OCI-LY3 (cell line): ENCODE data around the gene LRP1B.

Experiments
- H2AFZ ChIP-seq: fragments of 200-600, 300-600 bp; shearing (Covaris generic); 2 replicates; pipeline ENCODE4 v1.6.0; 2014; ENCODE audit warnings: antibody characterized with exemption, low read depth, low read length
- H3K27ac ChIP-seq: fragments of 200-600, 300-600 bp; sonication (generic); 2 replicates; pipeline ENCODE4 v1.5.1; 2014; ENCODE audit warnings: mild to moderate bottlenecking, low read length, moderate library complexity, mixed read lengths
- H3K27me3 ChIP-seq: fragments of 200-600, 300-600 bp; sonication (generic); 2 replicates; pipeline ENCODE4 v1.6.1; 2014; ENCODE audit warnings: low read depth, low read length, mixed read lengths
- H3K36me3 ChIP-seq: fragments of 200-600, 300-600 bp; sonication (generic); replicated peaks from 2 replicates; pipeline ENCODE3; 2014; ENCODE audit warnings: low read depth, low read length, mixed read lengths
- H3K4me1 ChIP-seq: fragments of 300-600, 200-600 bp; sonication (generic); 2 replicates; pipeline ENCODE4 v1.6.1; 2014; ENCODE audit warnings: low read length, mixed read lengths
- H3K4me2 ChIP-seq: fragments of 200-600, 300-600 bp; sonication (generic); 2 replicates; pipeline ENCODE4 v1.6.1; 2014; ENCODE audit warnings: low read length, mixed read lengths
- H3K4me3 ChIP-seq: fragments of 300-600, 200-600 bp; sonication (generic); 2 replicates; pipeline ENCODE4 v1.5.1; 2014; ENCODE audit warnings: antibody characterized with exemption, mild to moderate bottlenecking, low read length, moderate library complexity
- H3K79me2 ChIP-seq: fragments of 300-600, 200-600 bp; shearing (Covaris generic); 2 replicates; pipeline ENCODE4 v1.6.1; 2014; ENCODE audit warnings: mild to moderate bottlenecking, low read length, mixed read lengths
- H3K9ac ChIP-seq: fragments of 300-600, 200-600 bp; shearing (Covaris generic); 2 replicates; pipeline ENCODE4 v1.6.0; 2014; ENCODE audit warnings: mild to moderate bottlenecking, low read length, moderate library complexity
- H3K9me3 ChIP-seq: fragments of 200-600, 300-600 bp; shearing (Covaris generic); 2 replicates; pipeline ENCODE4 v1.6.1; 2014; ENCODE audit warnings: low read length, mixed read lengths; ENCODE audit not compliant: insufficient read depth
- H4K20me1 ChIP-seq: fragments of 200-600, 300-600 bp; sonication (generic); 2 replicates; pipeline ENCODE4 v1.6.1; 2016; ENCODE audit warnings: low read length, mixed read lengths; ENCODE audit not compliant: insufficient read depth
- CTCF ChIP-seq: fragments of 200-600, 300-600 bp; sonication (generic); IDR thresholded peaks from 2 replicates; pipeline ENCODE4 v1.5.1; 2014; ENCODE audit warnings: antibody characterized with exemption, low read length, low read depth
- EZH2phosphoT487 ChIP-seq: fragments of 200-600 bp; shearing (Covaris generic); IDR thresholded peaks from 2 replicates; pipeline ENCODE4 v1.6.1; 2018; ENCODE audit warnings: antibody characterized with exemption, mixed run types, low read depth

Gene LRP1B

DNA sequence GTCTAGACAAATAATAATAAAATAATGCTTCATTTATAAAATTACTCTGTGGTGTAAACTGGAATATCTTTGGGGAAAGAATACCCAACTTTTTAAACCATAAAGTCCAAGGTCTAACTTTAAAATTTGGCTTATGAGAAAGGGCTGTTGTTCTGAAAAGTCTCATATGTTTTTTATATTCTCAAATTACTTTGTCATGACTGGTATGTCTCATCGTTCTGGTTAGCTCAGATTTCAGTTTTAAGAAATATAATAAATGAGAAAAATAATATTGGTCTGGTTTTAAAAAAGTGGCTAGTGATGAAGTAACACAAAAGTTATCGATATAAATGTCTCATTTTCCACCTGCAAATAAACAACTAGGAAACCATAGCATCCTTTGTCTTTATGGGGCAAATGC is 1658.1 kb downstream of the LRP1B start:
- H2AFZ ChIP-seq: no peak overlapping the region
- no peak overlapping the region for H3K4me3 ChIP-seq
- no peaks in the 10 kb centered on the region for H3K27me3 ChIP-seq
- no peaks in the 10 kb centered on the region for H3K79me2 ChIP-seq
- H3K36me3 ChIP-seq: no peaks in the 10 kb centered on the region
- no peak overlapping the region for H3K4me2 ChIP-seq
- H3K9me3 ChIP-seq: no peaks in the 10 kb centered on the region
- no peak for TF ChIP-seq EZH2phosphoT487
- no peak for TF ChIP-seq CTCF
- no peaks in the 10 kb centered on the region for H3K4me1 ChIP-seq
- no peak overlapping the region for H3K9ac ChIP-seq
- H4K20me1 ChIP-seq: no peaks in the 10 kb centered on the region
- no peak overlapping the region for H3K27ac ChIP-seq

GRCh38 chr2:140465301-140465700 is 1665.5 kb downstream of the LRP1B start:
- Histone ChIP-seq H3K9ac (no peak overlapping the region), H3K36me3 (no peaks in the 10 kb centered on the region), H3K79me2 (no peaks in the 10 kb centered on the region), H2AFZ (no peak overlapping the region), H3K27ac (no peak overlapping the region), H3K4me3 (no peak overlapping the region), H3K27me3 (no peaks in the 10 kb centered on the region), H3K4me2 (no peak overlapping the region), H4K20me1 (no peaks in the 10 kb centered on the region), H3K9me3 (no peaks in the 10 kb centered on the region), H3K4me1 (no peaks in the 10 kb centered on the region)
- TF ChIP-seq CTCF (no peak), EZH2phosphoT487 (no peak)

- no peak overlapping the region for H3K4me2 ChIP-seq
- no peaks in the 10 kb centered on the region for H3K79me2 ChIP-seq
- no peak for TF ChIP-seq EZH2phosphoT487
- TF ChIP-seq CTCF: no peak
- no peak overlapping the region for H3K4me3 ChIP-seq
- no peaks in the 10 kb centered on the region for H3K4me1 ChIP-seq
- H3K9ac ChIP-seq: no peak overlapping the region
- H3K27ac ChIP-seq: no peak overlapping the region
- no peaks in the 10 kb centered on the region for H3K27me3 ChIP-seq
- H3K9me3 ChIP-seq: no peaks in the 10 kb centered on the region
- no peaks in the 10 kb centered on the region for H3K36me3 ChIP-seq
- H2AFZ ChIP-seq: no peak overlapping the region
- H4K20me1 ChIP-seq: no peaks in the 10 kb centered on the region
These were observed 1667.8 kb downstream of the LRP1B start for GRCh38 chr2:140462990-140463389.

DNA sequence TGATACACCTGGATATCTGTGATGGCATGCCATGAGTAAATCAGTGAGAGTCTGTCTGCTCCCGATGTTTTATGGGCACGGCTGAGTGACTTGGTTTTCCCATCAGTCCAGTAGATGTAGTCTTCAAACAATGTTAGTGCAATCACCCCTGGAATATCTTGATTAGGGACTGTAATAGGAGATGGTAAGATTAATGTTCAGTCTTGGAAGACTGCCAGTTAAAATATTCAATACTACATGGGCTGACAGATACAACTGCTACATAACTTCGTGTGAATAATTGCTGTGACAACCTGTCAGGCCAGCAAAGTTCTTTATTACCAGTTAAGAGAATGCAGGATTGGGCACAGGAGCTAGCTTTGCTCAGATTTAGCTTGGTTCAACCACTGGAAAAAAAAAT is 1673.3 kb downstream of the LRP1B start:
- no peaks in the 10 kb centered on the region for H3K27me3 ChIP-seq
- no peak for TF ChIP-seq EZH2phosphoT487
- no peak for TF ChIP-seq CTCF

More for the DNA sequence above, 1673.3 kb downstream of the LRP1B start:
- H3K4me1 ChIP-seq: no peaks in the 10 kb centered on the region
- no peaks in the 10 kb centered on the region for H3K9me3 ChIP-seq
- no peaks in the 10 kb centered on the region for H3K79me2 ChIP-seq
- no peak overlapping the region for H3K4me2 ChIP-seq
- H3K27ac ChIP-seq: no peak overlapping the region
- no peaks in the 10 kb centered on the region for H4K20me1 ChIP-seq
- H3K4me3 ChIP-seq: no peak overlapping the region
- H3K36me3 ChIP-seq: no peaks in the 10 kb centered on the region
- no peak overlapping the region for H2AFZ ChIP-seq
- no peak overlapping the region for H3K9ac ChIP-seq
